C4-2B (cell line): ENCODE data around the gene NXPH3.

Source experiments
- CTCF ChIP-seq: fragments of 450-650 bp; conservative IDR thresholded peaks from 2 replicates; pipeline ENCODE4 v1.5.1; 2017; ENCODE audit warnings: mild to moderate bottlenecking
- ZFX ChIP-seq: fragments of 450-650 bp; IDR thresholded peaks from 2 replicates; pipeline ENCODE4 v1.6.1; 2017

GRCh38 chr17:49600949-49601348, 25.3 kb downstream of the NXPH3 start:
- TF ChIP-seq CTCF = no peak
- TF ChIP-seq ZFX = no peak
